ENCODE results near the gene WDR44. TPM values are rescaled to one million over a fixed set of nuclear protein-coding genes. Genes with fewer than 3 reads are reported as not detected.
"Not testable (repeated sequence)": the region's sequence is repeated elsewhere in the genome, so short reads cannot be mapped to it uniquely, and the experiment has no call there.

The WDR44 gene
- total and polyA plus RNA-seq, 2 of the 13 experiments (the other 11 are each of a cell fraction or from before 2014, with no cell fraction given): 2.2 to 4.3 TPM

GRCh38 chrX:118470721-118471347 is 124.9 kb downstream of the WDR44 start:
- H3K4me1 ChIP-seq (ENCODE audit: insufficient read depth, low read length); H4K20me1 ChIP-seq (ENCODE audit: insufficient read depth, low read length); BruUV-seq (replicated peaks); H3K36me3 ChIP-seq (replicated peaks in 1 of 2; ENCODE audit: control insufficient read depth in 1 of 2, insufficient read depth in 2 of 2, low read length in 2 of 2); H3K27me3 ChIP-seq (ENCODE audit: control insufficient read depth in 1 of 2, insufficient read depth in 2 of 2, low read length in 2 of 2); FAIRE-seq; DNase-seq (ENCODE audit: low spot score); in situ Hi-C loops (cut with HindIII; ENCODE audit: extremely low pct_ligation_motif_present, low pct_unique_long_range_greater_than_20kb); H3K9ac ChIP-seq (ENCODE audit: insufficient read depth, low read depth, low read length); H3K4me3 ChIP-seq (replicated peaks in 1 of 3; ENCODE audit: insufficient read depth in 1 of 3, low read depth in 2 of 3, low read length in 3 of 3); CTCF ChIA-PET (ENCODE audit: low intra/inter-chr PET ratio, low total read pairs); H3K4me2 ChIP-seq (ENCODE audit: low read depth, low read length); H2AFZ ChIP-seq (ENCODE audit: low read length); H3K79me2 ChIP-seq (ENCODE audit: insufficient read depth, low read length); H3K27ac ChIP-seq (ENCODE audit: extremely low read length, insufficient read depth, low read length); ATAC-seq; intact Hi-C loops (cut with micrococcal nuclease; ENCODE audit: unreplicated experiment); POLR2A ChIA-PET; H3K9me3 ChIP-seq (ENCODE audit: low read length): not testable (repeated sequence)
- TF ChIP-seq MAFK (conservative IDR thresholded peaks at IDR 0.05 in 1 of 2, IDR thresholded peaks at IDR 0.05 in 1 of 2; ENCODE audit: low read length in 2 of 2) (peak in 1 of 2 experiments; percentile 28; a peak in 2 of 4 replicates), MAFF (IDR thresholded peaks at IDR 0.05; ENCODE audit: low read depth, low read length) (0 out of 2 replicates have a peak, but pooled peaks have one; percentile 17)
- 48% methylated on average over 3 of the region's 5 CpGs for WGBS (ENCODE audit: low lambda C conversion rate)

- intact Hi-C loops (cut with micrococcal nuclease; ENCODE audit: unreplicated experiment): no loop called here
- FAIRE-seq: no peak
- TF ChIP-seq ATF5 (CRISPR knock-in tag; IDR thresholded peaks at IDR 0.05; ENCODE audit: low read depth) (no peak), LCORL (IDR thresholded peaks at IDR 0.05) (no peak), LCORL (CRISPR knock-in tag; IDR thresholded peaks at IDR 0.05) (no peak), ZNF777 (CRISPR knock-in tag; IDR thresholded peaks at IDR 0.05) (no peak)
- TF ChIP-seq, protein P1, sequence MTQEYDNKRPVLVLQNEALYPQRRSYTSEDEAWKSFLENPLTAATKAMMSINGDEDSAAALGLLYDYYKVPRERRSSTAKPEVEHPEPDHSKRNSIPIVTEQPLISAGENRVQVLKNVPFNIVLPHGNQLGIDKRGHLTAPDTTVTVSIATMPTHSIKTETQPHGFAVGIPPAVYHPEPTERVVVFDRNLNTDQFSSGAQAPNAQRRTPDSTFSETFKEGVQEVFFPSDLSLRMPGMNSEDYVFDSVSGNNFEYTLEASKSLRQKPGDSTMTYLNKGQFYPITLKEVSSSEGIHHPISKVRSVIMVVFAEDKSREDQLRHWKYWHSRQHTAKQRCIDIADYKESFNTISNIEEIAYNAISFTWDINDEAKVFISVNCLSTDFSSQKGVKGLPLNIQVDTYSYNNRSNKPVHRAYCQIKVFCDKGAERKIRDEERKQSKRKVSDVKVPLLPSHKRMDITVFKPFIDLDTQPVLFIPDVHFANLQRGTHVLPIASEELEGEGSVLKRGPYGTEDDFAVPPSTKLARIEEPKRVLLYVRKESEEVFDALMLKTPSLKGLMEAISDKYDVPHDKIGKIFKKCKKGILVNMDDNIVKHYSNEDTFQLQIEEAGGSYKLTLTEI (CRISPR knock-in tag; conservative IDR thresholded peaks at IDR 0.05): no peak
Measured at GRCh38 chrX:118474586-118474985, 128.7 kb downstream of the WDR44 start.

More at GRCh38 chrX:118474586-118474985, 128.7 kb downstream of the WDR44 start:
- Histone ChIP-seq H3K27ac (ENCODE audit: extremely low read length, insufficient read depth, low read length) (no peak overlapping the region), H3K79me2 (ENCODE audit: insufficient read depth, low read length) (no peaks in the 10 kb centered on the region), H3K4me3 (replicated peaks in 1 of 3; ENCODE audit: insufficient read depth in 1 of 3, low read depth in 2 of 3, low read length in 3 of 3) (no peak overlapping the region), H3K9me3 (ENCODE audit: low read length) (no peaks in the 10 kb centered on the region), H3K36me3 (replicated peaks in 1 of 2; ENCODE audit: control insufficient read depth in 1 of 2, insufficient read depth in 2 of 2, low read length in 2 of 2) (no peaks in the 10 kb centered on the region), H3K27me3 (ENCODE audit: control insufficient read depth in 1 of 2, insufficient read depth in 2 of 2, low read length in 2 of 2) (no peaks in the 10 kb centered on the region), H3K4me2 (ENCODE audit: low read depth, low read length) (no peak overlapping the region), H3K9ac (ENCODE audit: insufficient read depth, low read depth, low read length) (no peak overlapping the region), H4K20me1 (ENCODE audit: insufficient read depth, low read length) (no peaks in the 10 kb centered on the region), H2AFZ (ENCODE audit: low read length) (no peak overlapping the region), H3K4me1 (ENCODE audit: insufficient read depth, low read length) (no peaks in the 10 kb centered on the region)
- no TSS peak for BruUV-seq (replicated peaks)
- in situ Hi-C loops (cut with HindIII; ENCODE audit: extremely low pct_ligation_motif_present, low pct_unique_long_range_greater_than_20kb): no loop called here
- POLR2A ChIA-PET: no interaction called here
- 3% methylated on average over 4 of the region's 6 CpGs for WGBS (ENCODE audit: low lambda C conversion rate)
- CTCF ChIA-PET (ENCODE audit: low intra/inter-chr PET ratio, low total read pairs): no interaction called here
- ATAC-seq: no peak
- no peak for DNase-seq (ENCODE audit: low spot score)

Measured in HepG2 (cell line).